PC-9 (cell line): ENCODE results near the gene ATE1. TPM values are rescaled to one million over a fixed set of nuclear protein-coding genes. Genes with fewer than 3 reads are reported as not detected.
"Not testable (repeated sequence)": the region's sequence is repeated elsewhere in the genome, so short reads cannot be mapped to it uniquely, and the experiment has no call there.

Experiments used
- BruUV-seq: library from RNA; stranded (reverse); fragments of 400-500 nt; replicated peaks from 2 replicates; lab custom pipeline; 2021; lab: Mats Ljungman, UMichigan
- CTCF ChIA-PET: fragments of 300-600 bp; sonication (Branson Sonifier 250); formaldehyde crosslinking; loops from one replicate; lab custom pipeline; 2022; ENCODE audit warnings: antibody characterized with exemption; lab: Charles Lee
- POLR2A ChIA-PET: fragments of 300-600 bp; sonication (Branson Sonifier 250); formaldehyde crosslinking; loops from one replicate; lab custom pipeline; 2022; ENCODE audit warnings: antibody characterized with exemption; ENCODE audit not compliant: unreplicated experiment; lab: Charles Lee
- DNase-seq, 2 experiments: peaks; one replicate each; pipeline versions ENCODE4 v3.0.0 to v3.0.0-alpha.2; 2015 to 2022; ENCODE audit warnings: mixed read lengths in 1 of 2
- H2AFZ ChIP-seq: fragments of 200-600 bp; sonication (generic); 2 replicates; pipeline ENCODE4 v1.8.1; 2017; ENCODE audit warnings: antibody characterized with exemption
- H3F3A ChIP-seq: fragments of 200-600 bp; sonication (generic); 2 replicates; pipeline ENCODE4 v1.8.1; 2017; ENCODE audit warnings: antibody characterized with exemption, mild to moderate bottlenecking, low read depth; ENCODE audit not compliant: insufficient read depth
- H3K27ac ChIP-seq: fragments of 200-600 bp; sonication (generic); 2 replicates; pipeline ENCODE4 v1.6.1; 2016; ENCODE audit warnings: mixed run types
- H3K27me3 ChIP-seq: fragments of 200-600 bp; sonication (generic); 2 replicates; pipeline ENCODE4 v1.6.1; 2016; ENCODE audit warnings: low read depth, mixed run types; ENCODE audit not compliant: insufficient read depth
- H3K36me3 ChIP-seq: fragments of 200-600 bp; sonication (generic); 2 replicates; pipeline ENCODE4 v1.6.1; 2016; ENCODE audit warnings: low read depth, mixed run types
- H3K4me1 ChIP-seq: fragments of 200-600 bp; sonication (generic); replicated peaks from 2 replicates; pipeline ENCODE4 v1.6.1; 2016; ENCODE audit warnings: mixed run types; ENCODE audit not compliant: insufficient read depth
- H3K4me2 ChIP-seq: fragments of 200-600 bp; sonication (generic); 2 replicates; pipeline ENCODE4 v1.6.1; 2017; ENCODE audit warnings: mixed run types
- H3K4me3 ChIP-seq: fragments of 200-600 bp; sonication (generic); 2 replicates; pipeline ENCODE4 v1.6.1; 2016; ENCODE audit warnings: mixed run types
- H3K79me2 ChIP-seq: fragments of 200-600 bp; sonication (generic); 2 replicates; pipeline ENCODE4 v1.6.1; 2017; ENCODE audit warnings: low read depth, mixed run types
- H3K9me2 ChIP-seq: fragments of 200-600 bp; sonication (generic); 2 replicates; pipeline ENCODE4 v1.8.1; 2017; ENCODE audit warnings: mild to moderate bottlenecking; ENCODE audit not compliant: insufficient read depth
- H3K9me3 ChIP-seq: fragments of 200-600 bp; sonication (generic); 2 replicates; pipeline ENCODE4 v1.8.1; 2016; ENCODE audit warnings: low read depth; ENCODE audit not compliant: insufficient read depth
- H4K20me1 ChIP-seq: fragments of 200-600 bp; sonication (generic); 2 replicates; pipeline ENCODE4 v1.8.1; 2017; ENCODE audit not compliant: insufficient read depth
- CTCF ChIP-seq: fragments of 200-600 bp; sonication (generic); conservative IDR thresholded peaks from 2 replicates; pipeline ENCODE4 v1.6.1; 2017; ENCODE audit warnings: mixed run types, antibody characterized with exemption, mild to moderate bottlenecking, moderate library complexity
- EZH2 ChIP-seq: fragments of 200-600 bp; sonication (generic); IDR thresholded peaks from 2 replicates; pipeline ENCODE4 v1.8.0; 2017; ENCODE audit warnings: antibody characterized with exemption, low read depth
- intact Hi-C: fragments of 100-400 bp; cut with micrococcal nuclease; formaldehyde crosslinking; loops from one replicate; pipeline ENCODE4 v1.10.0; 2022; ENCODE audit not compliant: unreplicated experiment
- total RNA-seq: library from RNA; stranded (reverse); gene quantifications from 2 replicates; pipeline ENCODE4 v1.2.3, GENCODE V29; 2021

Gene ATE1
- total RNA-seq, 1 experiment from 2014 or later = 14.8 TPM

GRCh38 chr10:121765204-121765603 is 162.6 kb downstream of the ATE1 start:
- no peak overlapping the region for H3K27ac ChIP-seq
- no peaks in the 10 kb centered on the region for H3K9me3 ChIP-seq
- no peak for DNase-seq
- ChIA-PET POLR2A (no interaction called here), CTCF (no interaction called here)
- H3K4me1 ChIP-seq = no peaks in the 10 kb centered on the region
- H3K4me3 ChIP-seq = no peak overlapping the region
- H3F3A ChIP-seq = no peaks in the 10 kb centered on the region
- TF ChIP-seq EZH2 = no peak
- no peak for TF ChIP-seq CTCF
- BruUV-seq = no TSS peak
- intact Hi-C loops = no loop called here
- no peaks in the 10 kb centered on the region for H3K9me2 ChIP-seq
- H3K4me2 ChIP-seq = no peak overlapping the region
- no peaks in the 10 kb centered on the region for H3K36me3 ChIP-seq
- H2AFZ ChIP-seq = no peak overlapping the region
- no peaks in the 10 kb centered on the region for H3K27me3 ChIP-seq
- H3K79me2 ChIP-seq = no peaks in the 10 kb centered on the region
- H4K20me1 ChIP-seq = no peaks in the 10 kb centered on the region

- H3K4me3 ChIP-seq = no peak overlapping the region
- no peaks in the 10 kb centered on the region for H3K27me3 ChIP-seq
- H4K20me1 ChIP-seq = no peaks in the 10 kb centered on the region
- H3F3A ChIP-seq = no peaks in the 10 kb centered on the region
- BruUV-seq = no TSS peak
- DNase-seq = no peak
- H3K27ac ChIP-seq = no peak overlapping the region
- POLR2A ChIA-PET = no interaction called here
- no peaks in the 10 kb centered on the region for H3K4me1 ChIP-seq
- no peaks in the 10 kb centered on the region for H3K36me3 ChIP-seq
- CTCF ChIA-PET = interaction anchor here (0.7 kb wide), 1 partner anchor 21 kb away, joined by 3 read pairs; no protein-coding TSS in a partner anchor
- intact Hi-C loops = no loop called here
- TF ChIP-seq EZH2 (no peak), CTCF (no peak)
- no peak overlapping the region for H2AFZ ChIP-seq
- H3K79me2 ChIP-seq = no peaks in the 10 kb centered on the region
- H3K9me3 ChIP-seq = peaks cover 3% of the 10 kb centered on the region; the same call in 1 of the 2 replicates
- H3K4me2 ChIP-seq = no peak overlapping the region
- no peaks in the 10 kb centered on the region for H3K9me2 ChIP-seq
Measured at GRCh38 chr10:121764233-121764942, 163.4 kb downstream of the ATE1 start.

GRCh38 chr10:121757241-121757640 is 170.6 kb downstream of the ATE1 start:
- H3K36me3 ChIP-seq, H3K9me2 ChIP-seq, H4K20me1 ChIP-seq, CTCF ChIA-PET, H3K4me2 ChIP-seq, H3K4me1 ChIP-seq, H3K27ac ChIP-seq, H3K9me3 ChIP-seq, DNase-seq, H3K79me2 ChIP-seq, H3F3A ChIP-seq, H3K4me3 ChIP-seq, H2AFZ ChIP-seq, BruUV-seq, H3K27me3 ChIP-seq, POLR2A ChIA-PET, intact Hi-C loops: not testable (repeated sequence)

GRCh38 chr10:121755496-121755895 is 172.3 kb downstream of the ATE1 start:
- POLR2A ChIA-PET, H3K79me2 ChIP-seq, DNase-seq, H3K36me3 ChIP-seq, H3F3A ChIP-seq, H2AFZ ChIP-seq, H3K27me3 ChIP-seq, H3K4me3 ChIP-seq, BruUV-seq, CTCF ChIA-PET, H3K4me1 ChIP-seq, H4K20me1 ChIP-seq, intact Hi-C loops, H3K27ac ChIP-seq, H3K9me2 ChIP-seq, H3K4me2 ChIP-seq, H3K9me3 ChIP-seq: not testable (repeated sequence)
